Measurements from ENCODE around the gene TLK2. TPM values are rescaled to one million over a fixed set of nuclear protein-coding genes. Genes with fewer than 3 reads are reported as not detected.

Gene TLK2
- total RNA-seq, 1 experiment from 2014 or later, result 48.6 TPM

- H3K9me3 ChIP-seq (ENCODE audit: low read length), result no peaks in the 10 kb centered on the region
- no peak overlapping the region for H3K4me2 ChIP-seq (ENCODE audit: low read depth, low read length, poor library complexity, severe bottlenecking)
- no peaks in the 10 kb centered on the region for H4K20me1 ChIP-seq (ENCODE audit: insufficient read depth, low read depth, low read length)
- peaks cover 33% of the 10 kb centered on the region for H3K79me2 ChIP-seq (ENCODE audit: low read length)
- H3K27ac ChIP-seq (ENCODE audit: low read length), result no peak overlapping the region
- H2AFZ ChIP-seq (ENCODE audit: low read length), result no peak overlapping the region
- DNase-seq, result no peak
- H3K27me3 ChIP-seq (ENCODE audit: low read length), result no peaks in the 10 kb centered on the region
- H3K9ac ChIP-seq (ENCODE audit: low read length), result no peak overlapping the region
- no peak overlapping the region for H3K4me3 ChIP-seq (ENCODE audit: low read length)
- peaks cover 5% of the 10 kb centered on the region for H3K4me1 ChIP-seq (ENCODE audit: low read length)
- peaks cover 22% of the 10 kb centered on the region; the same call in 1 of the 2 replicates for H3K36me3 ChIP-seq (ENCODE audit: insufficient read depth, low read length)
- H3K9me2 ChIP-seq (replicated peaks; ENCODE audit: insufficient read depth, low read length), result no peaks in the 10 kb centered on the region
Observed at GRCh38 chr17:62573480-62574117, 95.0 kb downstream of the TLK2 start.

GRCh38 chr17:62576382-62576781, 97.8 kb downstream of the TLK2 start:
- H4K20me1 ChIP-seq (ENCODE audit: insufficient read depth, low read depth, low read length), result no peaks in the 10 kb centered on the region
- no peak overlapping the region for H3K4me3 ChIP-seq (ENCODE audit: low read length)
- peaks cover 16% of the 10 kb centered on the region for H3K79me2 ChIP-seq (ENCODE audit: low read length)
- no peak overlapping the region for H3K27ac ChIP-seq (ENCODE audit: low read length)
- peaks cover 32% of the 10 kb centered on the region for H3K36me3 ChIP-seq (ENCODE audit: insufficient read depth, low read length)
- H3K9me3 ChIP-seq (ENCODE audit: low read length), result no peaks in the 10 kb centered on the region
- no peaks in the 10 kb centered on the region for H3K9me2 ChIP-seq (replicated peaks; ENCODE audit: insufficient read depth, low read length)
- no peaks in the 10 kb centered on the region for H3K27me3 ChIP-seq (ENCODE audit: low read length)
- no peak for DNase-seq
- H2AFZ ChIP-seq (ENCODE audit: low read length), result no peak overlapping the region
- no peak overlapping the region for H3K9ac ChIP-seq (ENCODE audit: low read length)
- H3K4me2 ChIP-seq (ENCODE audit: low read depth, low read length, poor library complexity, severe bottlenecking), result no peak overlapping the region
- peaks cover 5% of the 10 kb centered on the region for H3K4me1 ChIP-seq (ENCODE audit: low read length)

- Histone ChIP-seq H3K36me3 (ENCODE audit: insufficient read depth, low read length) (peaks cover 32% of the 10 kb centered on the region), H3K4me1 (ENCODE audit: low read length) (peaks cover 5% of the 10 kb centered on the region), H3K4me2 (ENCODE audit: low read depth, low read length, poor library complexity, severe bottlenecking) (no peak overlapping the region), H3K9me2 (replicated peaks; ENCODE audit: insufficient read depth, low read length) (no peaks in the 10 kb centered on the region), H4K20me1 (ENCODE audit: insufficient read depth, low read depth, low read length) (no peaks in the 10 kb centered on the region), H3K79me2 (ENCODE audit: low read length) (peaks cover 8% of the 10 kb centered on the region), H2AFZ (ENCODE audit: low read length) (no peak overlapping the region), H3K27me3 (ENCODE audit: low read length) (no peaks in the 10 kb centered on the region), H3K9me3 (ENCODE audit: low read length) (no peaks in the 10 kb centered on the region), H3K27ac (ENCODE audit: low read length) (no peak overlapping the region), H3K9ac (ENCODE audit: low read length) (no peak overlapping the region), H3K4me3 (ENCODE audit: low read length) (no peak overlapping the region)
- DNase-seq, result no peak
Observed at GRCh38 chr17:62578757-62579487, 100.3 kb downstream of the TLK2 start.

DNA sequence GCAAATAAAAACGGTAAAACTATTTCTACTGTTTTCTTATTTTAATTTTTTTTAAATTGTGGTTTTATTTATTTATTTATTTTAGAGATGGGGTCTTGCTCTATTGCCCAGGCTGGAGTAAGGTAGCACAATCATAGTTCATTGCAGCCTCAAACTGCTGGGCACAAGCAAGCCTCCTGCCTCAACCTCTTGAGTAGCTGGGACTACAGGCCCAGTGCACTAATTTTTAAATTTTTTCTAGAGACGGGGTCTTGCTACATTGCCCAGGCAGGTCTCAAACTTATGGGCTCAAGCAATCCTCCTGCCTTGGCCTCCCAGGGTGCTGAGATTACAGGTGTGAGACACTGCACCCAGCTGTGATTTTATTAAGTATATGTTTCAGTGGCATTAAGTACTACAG, 102.3 kb downstream of the TLK2 start:
- no peak overlapping the region for H3K9ac ChIP-seq (ENCODE audit: low read length)
- no peaks in the 10 kb centered on the region for H3K9me3 ChIP-seq (ENCODE audit: low read length)
- H3K4me3 ChIP-seq (ENCODE audit: low read length), result no peak overlapping the region
- DNase-seq, result no peak
- no peaks in the 10 kb centered on the region for H3K9me2 ChIP-seq (replicated peaks; ENCODE audit: insufficient read depth, low read length)
- H3K27me3 ChIP-seq (ENCODE audit: low read length), result no peaks in the 10 kb centered on the region
- peaks cover 5% of the 10 kb centered on the region for H3K79me2 ChIP-seq (ENCODE audit: low read length)
- peaks cover 30% of the 10 kb centered on the region for H3K36me3 ChIP-seq (ENCODE audit: insufficient read depth, low read length)
- H3K4me2 ChIP-seq (ENCODE audit: low read depth, low read length, poor library complexity, severe bottlenecking), result no peak overlapping the region
- no peaks in the 10 kb centered on the region for H3K4me1 ChIP-seq (ENCODE audit: low read length)
- H2AFZ ChIP-seq (ENCODE audit: low read length), result no peak overlapping the region
- H4K20me1 ChIP-seq (ENCODE audit: insufficient read depth, low read depth, low read length), result no peaks in the 10 kb centered on the region
- H3K27ac ChIP-seq (ENCODE audit: low read length), result no peak overlapping the region

GRCh38 chr17:62581764-62582163, 103.1 kb downstream of the TLK2 start:
- Histone ChIP-seq H3K9me2 (replicated peaks; ENCODE audit: insufficient read depth, low read length) (no peaks in the 10 kb centered on the region), H4K20me1 (ENCODE audit: insufficient read depth, low read depth, low read length) (no peaks in the 10 kb centered on the region), H3K4me3 (ENCODE audit: low read length) (no peak overlapping the region), H3K36me3 (ENCODE audit: insufficient read depth, low read length) (peaks cover 22% of the 10 kb centered on the region), H2AFZ (ENCODE audit: low read length) (no peak overlapping the region), H3K9ac (ENCODE audit: low read length) (no peak overlapping the region), H3K4me1 (ENCODE audit: low read length) (no peaks in the 10 kb centered on the region), H3K27ac (ENCODE audit: low read length) (no peak overlapping the region), H3K79me2 (ENCODE audit: low read length) (peaks cover 5% of the 10 kb centered on the region), H3K4me2 (ENCODE audit: low read depth, low read length, poor library complexity, severe bottlenecking) (no peak overlapping the region), H3K27me3 (ENCODE audit: low read length) (no peaks in the 10 kb centered on the region), H3K9me3 (ENCODE audit: low read length) (no peaks in the 10 kb centered on the region)
- DNase-seq, result no peak

- Histone ChIP-seq H3K4me1 (ENCODE audit: low read length) (no peaks in the 10 kb centered on the region), H3K9me3 (ENCODE audit: low read length) (no peaks in the 10 kb centered on the region), H3K79me2 (ENCODE audit: low read length) (0 out of 2 replicates have a peak, but pooled peaks cover 16% of the 10 kb centered on the region), H3K9ac (ENCODE audit: low read length) (no peak overlapping the region), H3K27me3 (ENCODE audit: low read length) (no peaks in the 10 kb centered on the region), H4K20me1 (ENCODE audit: insufficient read depth, low read depth, low read length) (no peaks in the 10 kb centered on the region), H3K27ac (ENCODE audit: low read length) (no peak overlapping the region), H3K4me3 (ENCODE audit: low read length) (no peak overlapping the region), H3K9me2 (replicated peaks; ENCODE audit: insufficient read depth, low read length) (no peaks in the 10 kb centered on the region), H3K4me2 (ENCODE audit: low read depth, low read length, poor library complexity, severe bottlenecking) (no peak overlapping the region), H3K36me3 (ENCODE audit: insufficient read depth, low read length) (peaks cover 13% of the 10 kb centered on the region; the same call in 1 of the 2 replicates), H2AFZ (ENCODE audit: low read length) (no peak overlapping the region)
- DNase-seq, result no peak
Observed at GRCh38 chr17:62587554-62587953, 108.9 kb downstream of the TLK2 start.

- H3K79me2 ChIP-seq (ENCODE audit: low read length), result 0 out of 2 replicates have a peak, but pooled peaks cover 16% of the 10 kb centered on the region
- no peaks in the 10 kb centered on the region for H3K9me2 ChIP-seq (replicated peaks; ENCODE audit: insufficient read depth, low read length)
- H3K27me3 ChIP-seq (ENCODE audit: low read length), result no peaks in the 10 kb centered on the region
- H3K9ac ChIP-seq (ENCODE audit: low read length), result no peak overlapping the region
- no peak overlapping the region for H3K27ac ChIP-seq (ENCODE audit: low read length)
- no peaks in the 10 kb centered on the region for H4K20me1 ChIP-seq (ENCODE audit: insufficient read depth, low read depth, low read length)
- no peak overlapping the region for H3K4me3 ChIP-seq (ENCODE audit: low read length)
- H2AFZ ChIP-seq (ENCODE audit: low read length), result no peak overlapping the region
- no peak overlapping the region for H3K4me2 ChIP-seq (ENCODE audit: low read depth, low read length, poor library complexity, severe bottlenecking)
- no peaks in the 10 kb centered on the region for H3K4me1 ChIP-seq (ENCODE audit: low read length)
- no peak for DNase-seq
- no peaks in the 10 kb centered on the region for H3K9me3 ChIP-seq (ENCODE audit: low read length)
- H3K36me3 ChIP-seq (ENCODE audit: insufficient read depth, low read length), result peaks cover 17% of the 10 kb centered on the region; the same call in 1 of the 2 replicates
Observed at GRCh38 chr17:62588109-62588508, 109.5 kb downstream of the TLK2 start.

- Histone ChIP-seq H3K36me3 (ENCODE audit: insufficient read depth, low read length) (peaks cover 41% of the 10 kb centered on the region), H3K27ac (ENCODE audit: low read length) (no peak overlapping the region), H3K9ac (ENCODE audit: low read length) (no peak overlapping the region), H3K4me1 (ENCODE audit: low read length) (no peaks in the 10 kb centered on the region), H2AFZ (ENCODE audit: low read length) (no peak overlapping the region), H3K9me2 (replicated peaks; ENCODE audit: insufficient read depth, low read length) (no peaks in the 10 kb centered on the region), H3K27me3 (ENCODE audit: low read length) (no peaks in the 10 kb centered on the region), H3K4me2 (ENCODE audit: low read depth, low read length, poor library complexity, severe bottlenecking) (no peak overlapping the region), H3K9me3 (ENCODE audit: low read length) (no peaks in the 10 kb centered on the region), H3K79me2 (ENCODE audit: low read length) (0 out of 2 replicates have a peak, but pooled peaks cover 16% of the 10 kb centered on the region), H4K20me1 (ENCODE audit: insufficient read depth, low read depth, low read length) (no peaks in the 10 kb centered on the region), H3K4me3 (ENCODE audit: low read length) (no peak overlapping the region)
- DNase-seq, result no peak
Observed at GRCh38 chr17:62591333-62591732, 112.7 kb downstream of the TLK2 start.

Measured in Karpas-422 (cell line).